AG09309 (cell line): ENCODE results near the gene FOXO6.

Source experiments
- DNase-seq: peaks from one replicate; pipeline ENCODE4 v3.0.0-alpha.2; 2010; ENCODE audit warnings: low read depth
- H3K4me3 ChIP-seq: 2 replicates; pipeline ENCODE4 v1.5.1; 2011; ENCODE audit warnings: mild to moderate bottlenecking, low read depth, low read length, moderate library complexity; ENCODE audit not compliant: control insufficient read depth
- CTCF ChIP-seq: IDR thresholded peaks from 2 replicates; pipeline ENCODE4 v1.5.1; 2011; ENCODE audit warnings: mild to moderate bottlenecking, low read depth, low read length, inconsistent platforms; ENCODE audit not compliant: insufficient read depth, control insufficient read depth; ENCODE audit errors: missing control alignments

The FOXO6 gene

GRCh38 chr1:41423511-41424191 lies 62.4 kb downstream of the FOXO6 start:
- no peak overlapping the region for H3K4me3 ChIP-seq
- DNase-seq, result no peak
- no peak for TF ChIP-seq CTCF

- TF ChIP-seq CTCF, result no peak
- DNase-seq, result no peak
- no peak overlapping the region for H3K4me3 ChIP-seq
These were observed 63.4 kb downstream of the FOXO6 start for GRCh38 chr1:41424581-41425118.

GRCh38 chr1:41425369-41425768 lies 64.1 kb downstream of the FOXO6 start:
- TF ChIP-seq CTCF, result no peak
- DNase-seq, result no peak
- no peak overlapping the region for H3K4me3 ChIP-seq

- DNase-seq, result no peak
- no peak for TF ChIP-seq CTCF
- no peak overlapping the region for H3K4me3 ChIP-seq
These were observed 65.1 kb downstream of the FOXO6 start for GRCh38 chr1:41426201-41426890.

- no peak for TF ChIP-seq CTCF
- DNase-seq, result no peak
- no peak overlapping the region for H3K4me3 ChIP-seq
These were observed 66.1 kb downstream of the FOXO6 start for GRCh38 chr1:41427122-41427913.

GRCh38 chr1:41427916-41428737 lies 66.9 kb downstream of the FOXO6 start:
- no peak for TF ChIP-seq CTCF
- DNase-seq, result no peak
- no peak overlapping the region for H3K4me3 ChIP-seq
